Renal cortical epithelial cell (primary cell): ENCODE results near the gene IP6K3. TPM values are rescaled to one million over a fixed set of nuclear protein-coding genes. Genes with fewer than 3 reads are reported as not detected.

Source experiments
- DNase-seq: peaks from one replicate; pipeline ENCODE4 v3.0.0-alpha.2; 2011; ENCODE audit warnings: low read depth
- total RNA-seq: library from RNA; depleted of rRNA; stranded (reverse); fragments of >200 nt; gene quantifications from 2 replicates; pipeline ENCODE4 v1.2.3, GENCODE V29; 2014

Gene IP6K3, protein sequence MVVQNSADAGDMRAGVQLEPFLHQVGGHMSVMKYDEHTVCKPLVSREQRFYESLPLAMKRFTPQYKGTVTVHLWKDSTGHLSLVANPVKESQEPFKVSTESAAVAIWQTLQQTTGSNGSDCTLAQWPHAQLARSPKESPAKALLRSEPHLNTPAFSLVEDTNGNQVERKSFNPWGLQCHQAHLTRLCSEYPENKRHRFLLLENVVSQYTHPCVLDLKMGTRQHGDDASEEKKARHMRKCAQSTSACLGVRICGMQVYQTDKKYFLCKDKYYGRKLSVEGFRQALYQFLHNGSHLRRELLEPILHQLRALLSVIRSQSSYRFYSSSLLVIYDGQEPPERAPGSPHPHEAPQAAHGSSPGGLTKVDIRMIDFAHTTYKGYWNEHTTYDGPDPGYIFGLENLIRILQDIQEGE
- 2.9 and 3.0 TPM in 2 replicates for total RNA-seq

- DNase-seq = peak; percentile 24
Observed at GRCh38 chr6:33746651-33747100, at the start of gene IP6K3. IP6K3 (minus strand) TSS chr6:33746905; CDS start chr6:33735476, 11,429 bp downstream.

- DNase-seq = no peak
Observed at GRCh38 chr6:33794910-33795623, 48.4 kb upstream of the IP6K3 start.

GRCh38 chr6:33792981-33793380, 46.3 kb upstream of the IP6K3 start:
- DNase-seq = no peak

- no peak for DNase-seq
Observed at GRCh38 chr6:33791620-33792019, 44.9 kb upstream of the IP6K3 start.

- no peak for DNase-seq
Observed at GRCh38 chr6:33790910-33791309, 44.2 kb upstream of the IP6K3 start.

DNA sequence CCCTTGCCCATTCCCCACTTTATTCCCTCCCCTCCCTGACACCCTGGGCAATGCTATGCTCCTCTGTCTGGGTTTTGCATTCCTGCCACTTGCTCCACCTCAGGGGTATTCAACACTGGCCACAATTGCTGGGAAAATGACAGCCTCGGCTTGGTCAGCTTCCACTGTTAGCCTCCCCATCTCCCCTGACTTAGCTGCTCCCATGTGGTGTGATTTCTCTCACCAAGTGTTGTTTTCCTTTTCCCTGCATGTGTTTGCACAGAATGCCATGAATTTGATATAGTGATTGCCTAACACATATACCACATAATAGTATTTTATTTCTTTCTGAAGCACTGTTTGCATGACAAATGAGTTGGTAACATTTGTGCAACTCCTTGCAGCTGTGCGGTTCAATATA, 43.7 kb upstream of the IP6K3 start:
- DNase-seq = no peak

DNA sequence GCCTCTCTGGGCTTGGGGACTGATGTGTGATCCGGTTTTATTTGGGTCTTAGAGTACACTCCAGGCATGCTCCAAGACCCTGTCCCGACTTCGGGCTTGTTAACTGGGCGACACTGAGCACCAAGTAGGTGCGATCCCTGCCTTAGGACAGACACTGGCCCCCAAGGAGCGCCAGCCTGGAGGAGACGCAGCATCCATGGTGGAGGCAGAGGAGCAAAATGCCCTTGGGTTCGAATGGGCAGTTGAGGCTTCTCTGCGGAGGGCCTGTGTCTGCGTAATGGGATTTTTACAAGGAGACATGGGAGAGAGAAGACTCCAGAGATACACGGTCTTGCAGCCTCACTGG, 42.8 kb upstream of the IP6K3 start:
- DNase-seq = no peak

DNA sequence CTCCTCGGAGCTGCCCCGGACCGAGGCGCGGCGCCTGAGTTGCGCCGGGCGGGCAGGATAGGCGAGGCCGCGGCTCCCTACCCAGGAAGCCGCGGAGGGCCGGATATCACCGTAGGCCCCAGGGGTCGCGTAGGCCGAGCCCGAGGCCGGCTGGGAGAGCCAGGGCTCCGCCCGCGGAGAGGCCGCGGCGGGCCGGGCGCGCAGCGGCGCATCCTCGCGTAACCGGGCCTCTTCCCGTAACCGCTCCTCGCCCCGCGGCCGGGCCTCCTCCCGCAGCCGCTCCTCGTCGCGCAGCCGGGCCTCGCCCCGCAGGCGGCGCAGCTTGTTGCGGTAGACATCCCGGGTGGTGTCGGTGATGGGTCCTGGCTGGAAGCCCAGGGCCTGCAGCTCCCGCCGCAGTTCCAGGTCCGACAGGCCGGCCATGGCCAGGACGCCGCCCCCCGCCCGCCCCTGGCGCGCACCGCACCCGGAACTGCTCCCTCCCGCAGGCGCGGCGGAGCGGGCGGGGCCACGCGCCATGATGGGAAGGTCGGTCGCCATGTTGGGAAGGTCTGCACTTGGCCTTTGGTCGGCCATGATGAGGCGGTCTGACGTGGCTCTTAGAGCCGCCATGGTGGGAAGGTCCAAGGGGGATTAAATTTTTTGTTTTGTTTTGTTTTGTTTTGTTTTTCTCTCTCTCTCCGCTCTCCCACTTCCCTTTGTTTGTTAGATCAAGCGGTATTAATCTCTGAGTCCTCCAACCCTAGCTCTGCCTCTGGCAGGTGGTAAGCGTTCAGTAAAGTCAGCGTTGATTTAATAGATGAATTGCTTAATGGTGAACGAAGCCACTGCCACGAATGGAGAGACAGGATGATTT, 42.2 kb upstream of the IP6K3 start, which contains the start of gene LEMD2:
Gene LEMD2 (minus strand): TSS at position 437 of the 856 bp plus-strand sequence. CDS start 14 bp downstream, at position 423.
- DNase-seq = peak; percentile 77

DNA sequence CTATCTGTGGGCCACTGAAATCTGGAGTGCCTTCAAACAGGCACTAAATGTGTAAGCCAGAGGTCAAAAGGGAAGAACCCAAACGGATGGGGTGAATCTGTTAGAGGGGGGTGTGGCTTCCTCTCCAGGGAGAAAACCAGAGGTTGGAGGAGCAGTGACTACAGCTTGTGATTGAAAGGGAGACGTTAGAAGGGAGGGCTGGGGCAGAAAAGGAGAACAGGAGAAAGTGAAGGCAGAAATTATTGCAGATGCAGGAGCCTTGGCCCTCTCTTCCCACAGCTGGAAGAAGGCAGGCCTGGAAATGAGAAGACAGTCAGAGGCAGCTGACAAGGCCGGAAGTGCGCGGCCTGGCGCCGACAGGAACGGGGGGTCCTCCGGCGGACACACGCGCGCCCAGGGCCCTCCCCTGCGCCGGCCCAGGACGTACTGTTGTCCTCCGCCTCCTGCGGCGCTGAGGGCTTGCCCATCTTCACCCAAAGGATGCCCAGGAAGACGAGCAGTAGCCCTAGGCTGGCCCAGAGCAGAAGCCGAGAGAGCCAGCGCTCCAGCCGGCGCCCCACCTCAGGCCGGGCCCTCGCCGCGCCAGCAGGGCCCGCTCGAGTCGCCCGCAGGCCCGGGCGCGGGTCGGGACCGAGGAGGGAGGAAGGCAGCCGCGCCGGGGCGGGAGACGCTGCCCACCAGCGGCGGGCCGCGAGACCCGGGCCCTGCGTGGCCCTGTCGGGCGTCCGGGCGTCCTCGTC, 41.4 kb upstream of the IP6K3 start:
- DNase-seq = peak; percentile 44

DNA sequence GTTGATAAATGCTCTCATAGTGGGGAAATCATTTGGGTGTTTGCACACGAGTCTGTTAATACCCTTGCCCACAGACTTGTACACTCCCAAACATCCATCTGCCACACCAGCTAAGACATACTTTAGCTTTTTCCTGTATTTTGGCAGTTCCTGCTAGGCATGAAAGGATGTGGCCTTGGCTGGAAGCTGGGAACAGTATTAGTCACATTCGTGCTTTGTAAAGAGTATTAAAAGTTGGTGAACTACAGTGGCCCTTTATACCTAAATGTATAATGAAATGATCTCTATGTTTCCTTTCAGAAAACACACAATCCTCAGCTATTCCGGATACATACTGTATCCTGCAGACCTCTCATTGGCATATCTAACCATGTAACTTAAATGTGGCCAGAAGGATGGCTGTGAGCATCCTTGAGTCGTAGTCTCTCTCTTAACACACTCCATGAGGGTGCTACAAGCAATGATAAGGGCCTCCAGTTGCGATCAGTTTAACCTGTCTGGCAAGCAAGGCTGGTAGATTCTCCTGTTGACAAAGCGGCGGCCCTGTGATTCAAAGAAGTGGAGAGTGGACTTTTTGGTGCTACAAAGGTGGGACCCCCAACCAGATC, 40.7 kb upstream of the IP6K3 start:
- no peak for DNase-seq

DNA sequence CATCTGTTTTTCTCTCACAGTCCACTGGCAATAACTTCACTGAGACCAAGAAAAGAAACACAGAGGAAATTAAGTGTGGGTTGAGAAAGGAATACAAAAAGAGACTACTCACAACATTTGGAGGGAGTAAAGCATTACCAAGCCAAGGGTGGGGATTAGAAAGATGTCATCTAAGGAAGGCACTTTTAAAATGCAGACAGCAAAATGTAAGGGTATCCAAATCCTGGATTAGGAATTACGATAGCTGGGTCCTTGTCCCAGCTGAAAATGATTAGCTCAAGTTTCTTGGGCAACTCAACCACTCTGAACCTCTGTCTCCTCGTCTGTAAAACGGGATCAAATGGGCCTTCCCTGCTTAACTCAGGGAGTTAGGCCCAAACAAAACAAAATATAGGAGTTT, 40.0 kb upstream of the IP6K3 start:
- DNase-seq = no peak

- no peak for DNase-seq
Observed at GRCh38 chr6:33785778-33786177, 39.1 kb upstream of the IP6K3 start.

GRCh38 chr6:33784787-33785186, 38.1 kb upstream of the IP6K3 start:
- DNase-seq = no peak

DNA sequence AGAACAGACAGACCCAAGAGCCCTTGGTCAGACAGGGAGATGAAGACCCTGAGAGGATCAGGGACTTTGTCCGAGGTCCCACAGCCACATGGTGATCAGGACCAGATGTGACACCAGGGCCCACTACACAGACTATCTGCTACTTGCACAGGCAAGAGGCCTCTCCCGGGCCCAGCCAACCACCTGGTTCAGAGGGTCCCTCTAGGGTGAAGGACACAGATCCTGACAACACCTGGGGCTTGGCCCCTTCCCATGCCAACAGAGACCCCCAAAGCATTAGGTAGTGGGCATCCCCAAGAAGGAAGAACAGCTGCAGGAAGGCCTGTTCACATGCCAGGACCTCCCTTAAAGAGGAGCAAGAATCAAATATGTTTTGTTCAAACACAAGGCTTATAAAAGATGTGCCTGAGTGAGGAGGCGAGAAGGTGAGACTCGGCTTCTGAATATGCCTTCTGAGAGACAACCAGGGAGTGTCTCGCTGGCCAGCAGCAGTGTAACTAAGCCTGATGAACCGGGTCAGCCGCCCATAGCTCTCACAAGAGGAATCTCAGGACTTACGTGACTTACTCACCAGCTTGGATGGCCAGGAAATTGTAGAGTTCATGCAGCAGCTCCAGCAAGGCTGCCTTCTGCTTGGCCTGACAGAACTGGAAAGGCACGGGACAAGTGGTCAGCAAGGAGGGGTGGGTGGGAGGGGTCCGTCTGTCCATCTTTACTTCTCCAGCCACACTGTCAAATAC, 37.2 kb upstream of the IP6K3 start:
- DNase-seq = no peak

DNA sequence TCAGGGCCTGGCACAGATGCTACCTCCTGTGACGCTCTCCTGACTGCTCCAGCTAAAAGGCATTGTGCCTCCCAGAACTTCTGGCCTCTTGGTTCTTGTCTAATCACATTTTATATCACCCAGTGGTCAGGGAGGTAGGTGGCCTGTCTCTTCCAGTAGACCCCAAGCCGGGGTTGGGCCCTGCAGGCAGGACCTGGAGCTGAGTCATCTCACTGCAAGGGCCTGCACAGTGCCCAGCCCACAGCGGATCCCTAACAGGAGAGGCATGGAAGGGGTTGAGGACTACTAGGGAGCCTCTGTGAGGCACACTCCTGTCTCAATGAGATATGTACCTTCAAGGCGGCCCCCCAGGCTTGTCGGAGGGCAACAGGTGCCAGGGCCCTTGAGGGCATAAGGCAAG, 35.9 kb upstream of the IP6K3 start:
- DNase-seq = no peak

DNA sequence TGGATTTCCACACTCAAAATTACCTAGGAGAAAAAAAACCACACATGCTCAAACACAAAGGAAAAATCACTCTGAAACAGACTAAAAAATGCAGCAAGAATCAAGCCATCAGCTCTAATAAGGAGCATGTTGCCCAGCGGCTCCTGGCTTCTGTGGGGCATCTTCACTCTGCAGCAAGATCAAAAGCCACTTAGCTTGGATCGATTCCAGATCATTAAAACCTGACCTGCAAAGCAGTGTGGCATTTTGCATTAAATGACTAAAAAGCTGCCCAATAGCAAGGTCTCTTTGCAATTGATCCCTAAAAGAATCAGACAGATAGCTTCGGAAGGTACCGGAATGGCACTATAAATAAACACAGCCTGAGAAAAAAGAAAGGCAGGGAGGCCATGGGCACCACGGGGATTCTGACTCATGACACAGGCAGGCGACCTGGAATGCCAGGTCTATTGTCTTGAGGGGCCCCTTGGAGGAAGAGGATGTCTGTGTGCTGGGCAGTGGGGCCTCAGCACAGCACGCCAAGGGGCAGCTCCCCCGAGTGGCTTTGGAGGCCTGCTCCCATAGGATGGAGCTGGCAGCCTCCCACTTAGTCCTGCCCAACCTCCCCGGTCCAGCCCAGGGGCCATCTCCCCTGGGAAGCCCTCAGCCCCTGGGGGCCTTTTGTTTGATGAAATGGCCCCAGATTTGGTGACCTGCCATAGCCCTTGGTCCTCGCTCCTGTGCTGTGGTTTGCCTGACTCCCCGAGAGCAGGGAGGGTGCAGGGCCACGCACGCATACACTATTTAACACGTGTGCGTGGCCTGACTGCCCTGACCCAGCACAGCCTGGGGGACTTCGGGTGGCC, 34.6 kb upstream of the IP6K3 start:
- DNase-seq = peak; percentile 84

DNA sequence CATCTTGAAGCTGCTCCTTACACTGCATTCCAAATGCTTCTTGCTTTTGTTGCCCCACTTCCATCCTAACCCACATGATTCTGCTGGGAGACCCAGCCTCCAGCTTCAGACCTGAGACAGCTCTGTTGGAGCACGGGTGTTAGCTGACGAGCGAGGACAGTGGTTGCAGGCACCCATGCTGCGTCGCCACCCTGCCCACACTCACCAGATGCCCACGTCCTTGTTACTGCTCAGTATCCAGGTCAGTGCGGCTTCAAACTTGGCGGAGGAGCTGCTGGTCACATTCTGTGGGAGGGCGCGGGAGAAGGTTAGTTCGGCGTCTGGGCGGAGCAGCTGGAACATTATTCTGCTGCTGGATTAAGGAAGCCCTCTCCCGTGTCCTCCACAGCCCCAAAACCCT, 33.2 kb upstream of the IP6K3 start:
- no peak for DNase-seq

DNA sequence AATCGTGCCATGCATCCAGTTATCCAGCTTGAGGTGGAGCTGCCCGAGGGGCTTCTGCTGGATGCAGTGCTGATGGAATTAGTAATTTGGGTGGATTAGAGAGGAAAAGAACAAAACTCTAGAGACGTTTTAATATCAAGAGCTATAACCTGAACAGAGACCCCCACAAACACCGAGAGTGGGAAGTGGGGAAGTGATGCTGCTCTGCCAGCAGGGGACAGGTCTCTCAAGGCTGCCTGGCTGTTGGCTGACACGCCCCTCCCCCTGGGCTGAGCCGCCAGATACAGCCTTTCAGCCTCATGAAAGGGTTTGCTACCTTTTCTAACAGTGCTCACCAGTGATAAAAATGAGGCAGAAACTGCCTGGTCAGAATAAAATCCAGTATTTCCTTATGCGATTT, 32.6 kb upstream of the IP6K3 start:
- no peak for DNase-seq

DNA sequence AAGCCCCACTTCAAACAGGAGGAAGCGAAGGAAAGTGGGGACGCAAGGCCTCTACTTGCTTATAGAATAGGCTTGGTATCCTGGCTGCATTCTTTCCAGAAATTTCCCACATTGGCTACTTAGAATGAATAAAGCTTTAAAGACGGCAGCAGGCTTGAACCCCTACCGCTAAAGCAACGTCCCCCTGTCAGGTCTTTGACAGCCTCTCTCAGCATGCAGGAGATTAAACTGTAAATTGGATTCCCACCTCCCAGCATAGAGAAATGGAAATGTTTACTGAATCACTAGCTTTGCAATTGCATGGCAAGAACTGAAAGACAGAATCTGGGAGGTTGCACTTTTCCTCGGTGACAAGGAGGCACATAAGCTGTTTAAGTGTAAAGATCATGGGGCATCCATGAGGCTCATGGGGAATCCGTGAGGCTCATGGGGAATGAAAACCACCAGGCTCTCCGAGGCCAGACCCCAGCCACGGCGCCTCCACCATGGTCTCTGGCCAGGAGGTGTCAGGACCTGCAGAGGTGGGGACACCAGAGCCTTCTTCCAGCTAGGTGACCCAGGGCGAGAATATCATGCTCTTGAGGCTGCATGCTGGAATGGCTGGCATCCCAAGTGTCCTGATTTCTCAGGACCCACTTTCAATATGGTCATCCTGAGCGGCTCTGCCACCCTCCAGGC, 31.9 kb upstream of the IP6K3 start:
- no peak for DNase-seq
